Activated naive CD8-positive, alpha-beta T cell treated with anti-CD3 and anti-CD28 coated beads for 36 hours (primary cell): ENCODE data around the gene ADAMTS6. TPM values are rescaled to one million over a fixed set of nuclear protein-coding genes. Genes with fewer than 3 reads are reported as not detected.

Source experiments
- DNase-seq: peaks from one replicate; pipeline ENCODE4 v3.0.0; 2021
- H3K27ac Mint-ChIP-seq: one replicate; pipeline ENCODE4 v1.8.0; 2022; ENCODE audit warnings: mild to moderate bottlenecking, moderate library complexity, mixed read lengths
- H3K27me3 Mint-ChIP-seq: one replicate; pipeline ENCODE4 v1.8.0; 2022; ENCODE audit warnings: mild to moderate bottlenecking, mixed read lengths
- H3K36me3 Mint-ChIP-seq: one replicate; pipeline ENCODE4 v1.8.0; 2021; ENCODE audit warnings: mild to moderate bottlenecking, mixed read lengths
- H3K4me1 Mint-ChIP-seq: one replicate; pipeline ENCODE4 v1.8.0; 2021; ENCODE audit warnings: mixed read lengths
- H3K4me3 Mint-ChIP-seq: one replicate; pipeline ENCODE4 v1.8.0; 2022; ENCODE audit warnings: mild to moderate bottlenecking, moderate library complexity, mixed read lengths
- H3K9me3 Mint-ChIP-seq: one replicate; pipeline ENCODE4 v1.8.0; 2022; ENCODE audit warnings: mixed read lengths
- total RNA-seq, 2 experiments: library from RNA; stranded (reverse); gene quantifications; one replicate each; pipeline ENCODE4 v1.2.3, GENCODE V29; 2021

The ADAMTS6 gene
- total RNA-seq, 2 experiments from 2014 or later = 1.5 to 1.6 TPM

- no peak overlapping the region for H3K4me3 Mint-ChIP-seq
- H3K27me3 Mint-ChIP-seq = no peaks in the 10 kb centered on the region
- no peaks in the 10 kb centered on the region for H3K4me1 Mint-ChIP-seq
- H3K9me3 Mint-ChIP-seq = no peaks in the 10 kb centered on the region
- H3K27ac Mint-ChIP-seq = no peak overlapping the region
- H3K36me3 Mint-ChIP-seq = no peaks in the 10 kb centered on the region
- DNase-seq = no peak
Measured at GRCh38 chr5:65247594-65247993, 234.1 kb downstream of the ADAMTS6 start.

- no peaks in the 10 kb centered on the region for H3K36me3 Mint-ChIP-seq
- H3K9me3 Mint-ChIP-seq = no peaks in the 10 kb centered on the region
- H3K4me3 Mint-ChIP-seq = no peak overlapping the region
- H3K27ac Mint-ChIP-seq = no peak overlapping the region
- no peak for DNase-seq
- no peaks in the 10 kb centered on the region for H3K27me3 Mint-ChIP-seq
- no peaks in the 10 kb centered on the region for H3K4me1 Mint-ChIP-seq
Measured at GRCh38 chr5:65246741-65247140, 235.0 kb downstream of the ADAMTS6 start.

DNA sequence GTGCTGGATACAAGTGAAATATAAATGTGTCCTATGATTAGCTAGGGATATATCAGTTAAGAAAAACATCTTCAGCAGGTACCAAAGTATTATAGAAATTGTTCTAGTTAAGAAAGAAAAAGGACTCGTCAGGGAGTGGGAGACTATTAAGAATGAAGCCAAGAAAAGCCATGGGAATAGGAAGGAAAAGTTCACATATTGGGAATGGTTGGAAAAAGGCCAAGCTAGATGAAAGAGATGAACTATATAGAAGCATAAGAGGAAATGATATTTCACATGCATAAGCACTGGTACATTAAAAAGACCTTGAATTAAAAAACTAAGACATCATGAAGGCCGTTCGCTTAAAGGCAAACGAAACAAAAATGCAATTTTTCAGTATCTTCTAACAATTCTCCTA lies 237.7 kb downstream of the ADAMTS6 start:
- no peak overlapping the region for H3K4me3 Mint-ChIP-seq
- H3K9me3 Mint-ChIP-seq = no peaks in the 10 kb centered on the region
- no peaks in the 10 kb centered on the region for H3K27me3 Mint-ChIP-seq

DNA sequence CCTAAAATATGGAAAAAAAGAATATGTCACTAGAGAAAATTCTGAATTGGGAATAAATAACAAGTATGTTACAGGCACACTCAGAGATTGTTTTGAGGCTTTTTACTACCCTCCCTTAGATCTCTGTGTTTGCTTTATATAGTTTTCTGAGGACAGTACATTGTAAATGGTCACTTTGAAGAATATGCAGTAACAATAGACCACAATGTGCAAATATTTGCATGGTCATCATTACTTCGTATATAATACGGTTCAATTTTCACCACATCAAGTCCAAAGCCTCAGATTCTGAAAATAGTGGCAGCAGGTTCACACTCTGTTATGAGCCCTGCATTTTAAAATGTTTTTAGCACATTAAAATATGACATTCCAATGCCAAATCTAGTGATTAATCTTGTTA lies 238.6 kb downstream of the ADAMTS6 start:
- no peaks in the 10 kb centered on the region for H3K9me3 Mint-ChIP-seq
- DNase-seq = no peak
- no peaks in the 10 kb centered on the region for H3K27me3 Mint-ChIP-seq
- H3K4me1 Mint-ChIP-seq = no peaks in the 10 kb centered on the region
- H3K4me3 Mint-ChIP-seq = no peak overlapping the region
- peaks cover under 1% of the 10 kb centered on the region for H3K36me3 Mint-ChIP-seq
- H3K27ac Mint-ChIP-seq = no peak overlapping the region

More for the DNA sequence above, 237.7 kb downstream of the ADAMTS6 start:
- Mint-ChIP-seq H3K27ac (no peak overlapping the region), H3K4me1 (no peaks in the 10 kb centered on the region), H3K36me3 (no peaks in the 10 kb centered on the region)
- DNase-seq = no peak

- H3K36me3 Mint-ChIP-seq = peaks cover 28% of the 10 kb centered on the region
- H3K27me3 Mint-ChIP-seq = no peaks in the 10 kb centered on the region
- no peak overlapping the region for H3K27ac Mint-ChIP-seq
- no peak for DNase-seq
- peaks cover 19% of the 10 kb centered on the region for H3K9me3 Mint-ChIP-seq
- no peaks in the 10 kb centered on the region for H3K4me1 Mint-ChIP-seq
- H3K4me3 Mint-ChIP-seq = no peak overlapping the region
Measured at GRCh38 chr5:65229841-65230240, 251.9 kb downstream of the ADAMTS6 start.

- no peak overlapping the region for H3K27ac Mint-ChIP-seq
- no peaks in the 10 kb centered on the region for H3K36me3 Mint-ChIP-seq
- no peaks in the 10 kb centered on the region for H3K4me1 Mint-ChIP-seq
- H3K4me3 Mint-ChIP-seq = no peak overlapping the region
- H3K27me3 Mint-ChIP-seq = no peaks in the 10 kb centered on the region
- H3K9me3 Mint-ChIP-seq = no peaks in the 10 kb centered on the region
- no peak for DNase-seq
Measured at GRCh38 chr5:65213921-65214525, 267.7 kb downstream of the ADAMTS6 start.

DNA sequence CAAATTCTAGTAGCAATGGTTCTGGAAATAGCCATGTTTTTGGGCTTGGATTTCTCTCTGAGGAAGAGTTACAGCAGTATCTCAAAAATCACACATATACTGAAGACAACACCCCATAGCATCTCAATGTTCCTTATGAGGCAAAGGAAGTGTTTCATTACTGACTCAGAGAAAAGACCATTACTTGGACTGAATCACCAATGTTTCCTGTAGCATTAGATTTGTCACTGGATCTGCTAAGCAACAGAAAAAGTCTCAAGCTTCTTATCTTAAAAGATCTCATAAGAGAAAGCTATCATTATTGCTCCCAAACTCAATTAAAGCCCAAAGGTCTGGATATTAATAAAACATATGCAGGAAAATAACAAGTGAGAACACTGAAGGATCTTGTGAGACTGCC lies 272.4 kb downstream of the ADAMTS6 start:
- Mint-ChIP-seq H3K4me1 (no peaks in the 10 kb centered on the region), H3K4me3 (no peak overlapping the region), H3K27me3 (no peaks in the 10 kb centered on the region), H3K27ac (no peak overlapping the region), H3K9me3 (no peaks in the 10 kb centered on the region), H3K36me3 (no peaks in the 10 kb centered on the region)
- DNase-seq = no peak

GRCh38 chr5:65204966-65205365 lies 276.8 kb downstream of the ADAMTS6 start:
- no peak for DNase-seq
- H3K4me1 Mint-ChIP-seq = no peaks in the 10 kb centered on the region
- no peak overlapping the region for H3K4me3 Mint-ChIP-seq
- no peak overlapping the region for H3K27ac Mint-ChIP-seq
- no peaks in the 10 kb centered on the region for H3K9me3 Mint-ChIP-seq
- no peaks in the 10 kb centered on the region for H3K27me3 Mint-ChIP-seq
- peaks cover 2% of the 10 kb centered on the region for H3K36me3 Mint-ChIP-seq

DNA sequence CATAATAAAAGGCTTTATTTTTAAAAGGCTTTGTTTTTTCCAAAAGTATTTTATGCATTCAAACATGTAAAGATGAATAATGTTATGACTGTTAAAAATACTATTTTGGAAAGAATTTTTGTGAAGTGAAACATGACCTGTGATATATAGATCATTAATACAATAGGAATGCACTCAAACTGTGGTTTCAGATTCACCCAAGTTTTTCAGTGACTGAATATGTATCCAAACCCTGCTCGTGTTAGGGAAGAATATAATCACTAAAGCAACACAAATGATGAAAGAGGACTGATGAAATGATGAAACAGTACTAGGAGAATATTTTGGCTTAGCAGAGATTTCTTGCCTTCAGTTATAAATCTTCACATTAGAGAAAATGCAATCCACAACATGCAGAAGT lies 278.0 kb downstream of the ADAMTS6 start:
- Mint-ChIP-seq H3K4me1 (no peaks in the 10 kb centered on the region), H3K4me3 (no peak overlapping the region), H3K27ac (no peak overlapping the region), H3K9me3 (no peaks in the 10 kb centered on the region), H3K27me3 (no peaks in the 10 kb centered on the region), H3K36me3 (peaks cover 2% of the 10 kb centered on the region)
- DNase-seq = no peak

GRCh38 chr5:65199993-65200675 lies 281.6 kb downstream of the ADAMTS6 start:
- H3K9me3 Mint-ChIP-seq = no peaks in the 10 kb centered on the region
- H3K4me1 Mint-ChIP-seq = peaks cover 3% of the 10 kb centered on the region
- H3K36me3 Mint-ChIP-seq = peaks cover 2% of the 10 kb centered on the region
- no peak overlapping the region for H3K4me3 Mint-ChIP-seq
- no peak for DNase-seq
- no peaks in the 10 kb centered on the region for H3K27me3 Mint-ChIP-seq
- H3K27ac Mint-ChIP-seq = no peak overlapping the region

DNA sequence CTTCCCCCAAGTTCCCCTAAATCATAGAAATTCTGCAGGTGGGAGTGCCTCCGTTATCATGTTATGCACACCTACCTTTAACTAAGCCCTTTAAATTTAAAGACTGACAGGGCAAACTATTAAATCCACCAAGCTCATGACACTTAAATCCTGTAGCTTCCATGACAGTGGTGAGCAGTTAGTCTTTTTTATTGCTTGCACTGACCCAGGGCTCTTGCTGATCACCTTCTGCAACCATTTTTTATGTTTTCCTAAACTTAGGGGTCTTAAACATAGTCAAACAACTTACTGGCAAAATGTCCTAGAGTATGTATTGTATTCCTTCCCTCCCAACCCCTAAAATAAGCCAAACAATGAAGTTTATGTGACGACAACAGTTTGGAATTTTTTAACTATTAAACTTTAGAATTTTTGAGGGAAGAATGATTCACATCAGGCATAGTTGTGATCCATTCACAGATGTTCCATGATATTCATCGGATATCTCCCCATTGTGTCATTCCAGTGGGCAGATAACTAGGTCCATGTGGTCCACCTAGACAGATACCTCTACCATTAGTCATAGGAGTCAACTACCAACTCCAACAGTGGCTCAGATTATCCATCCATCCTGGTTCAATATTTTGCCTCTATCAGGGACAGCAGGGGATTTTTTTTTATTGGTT lies 283.1 kb downstream of the ADAMTS6 start:
- H3K9me3 Mint-ChIP-seq = no peaks in the 10 kb centered on the region

GRCh38 chr5:65197531-65198455 lies 283.9 kb downstream of the ADAMTS6 start:
- H3K36me3 Mint-ChIP-seq = peaks cover 2% of the 10 kb centered on the region
- no peak for DNase-seq
- H3K27ac Mint-ChIP-seq = no peak overlapping the region
- H3K9me3 Mint-ChIP-seq = no peaks in the 10 kb centered on the region
- H3K4me3 Mint-ChIP-seq = no peak overlapping the region
- H3K27me3 Mint-ChIP-seq = no peaks in the 10 kb centered on the region
- peaks cover 3% of the 10 kb centered on the region for H3K4me1 Mint-ChIP-seq

More for the DNA sequence above, 283.1 kb downstream of the ADAMTS6 start:
- peaks cover 2% of the 10 kb centered on the region for H3K36me3 Mint-ChIP-seq
- H3K27me3 Mint-ChIP-seq = no peaks in the 10 kb centered on the region
- peaks cover 3% of the 10 kb centered on the region for H3K4me1 Mint-ChIP-seq
- no peak overlapping the region for H3K4me3 Mint-ChIP-seq
- no peak for DNase-seq
- H3K27ac Mint-ChIP-seq = no peak overlapping the region

DNA sequence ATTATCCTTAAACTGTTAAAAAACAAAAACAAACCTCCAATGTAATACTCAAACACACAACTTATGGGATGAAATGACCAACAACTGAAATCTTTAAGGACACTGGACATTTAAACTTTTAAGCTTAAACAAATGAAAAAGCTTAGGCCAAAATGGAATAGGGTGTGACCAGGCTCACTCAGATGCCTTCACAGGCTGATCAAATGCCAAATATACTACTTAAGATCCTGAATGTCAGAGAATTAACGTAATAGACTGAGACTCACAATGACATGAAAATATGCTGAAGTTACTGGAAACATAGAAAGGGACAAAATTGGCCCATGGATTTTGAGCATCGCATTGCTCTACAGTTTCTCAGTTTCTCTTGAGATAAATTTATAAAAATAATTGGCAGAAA lies 286.8 kb downstream of the ADAMTS6 start:
- Mint-ChIP-seq H3K27me3 (no peaks in the 10 kb centered on the region), H3K4me1 (peaks cover 18% of the 10 kb centered on the region), H3K4me3 (no peak overlapping the region), H3K9me3 (no peaks in the 10 kb centered on the region), H3K27ac (no peak overlapping the region), H3K36me3 (no peaks in the 10 kb centered on the region)
- DNase-seq = no peak

DNA sequence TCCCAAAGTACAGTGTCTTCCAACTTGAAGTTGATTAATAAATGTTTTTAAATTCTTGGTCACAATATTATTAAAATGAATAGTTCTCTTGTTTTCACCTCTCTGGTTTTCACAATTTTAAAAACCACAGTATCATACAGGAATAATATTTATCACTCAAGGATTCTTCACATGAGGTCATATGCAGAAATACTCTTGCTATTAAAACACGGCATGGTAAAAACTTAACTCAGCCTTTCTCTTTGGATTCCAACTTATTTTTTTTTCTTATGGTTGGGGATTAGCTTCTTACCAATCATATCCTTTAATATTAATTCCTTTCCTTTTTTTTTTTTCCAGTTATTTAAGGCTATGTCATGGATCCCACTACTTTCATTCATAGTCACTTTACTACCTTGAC lies 289.4 kb downstream of the ADAMTS6 start:
- Mint-ChIP-seq H3K36me3 (no peaks in the 10 kb centered on the region), H3K27ac (no peak overlapping the region), H3K27me3 (no peaks in the 10 kb centered on the region), H3K9me3 (no peaks in the 10 kb centered on the region), H3K4me3 (no peak overlapping the region), H3K4me1 (peaks cover 23% of the 10 kb centered on the region)
- DNase-seq = no peak

DNA sequence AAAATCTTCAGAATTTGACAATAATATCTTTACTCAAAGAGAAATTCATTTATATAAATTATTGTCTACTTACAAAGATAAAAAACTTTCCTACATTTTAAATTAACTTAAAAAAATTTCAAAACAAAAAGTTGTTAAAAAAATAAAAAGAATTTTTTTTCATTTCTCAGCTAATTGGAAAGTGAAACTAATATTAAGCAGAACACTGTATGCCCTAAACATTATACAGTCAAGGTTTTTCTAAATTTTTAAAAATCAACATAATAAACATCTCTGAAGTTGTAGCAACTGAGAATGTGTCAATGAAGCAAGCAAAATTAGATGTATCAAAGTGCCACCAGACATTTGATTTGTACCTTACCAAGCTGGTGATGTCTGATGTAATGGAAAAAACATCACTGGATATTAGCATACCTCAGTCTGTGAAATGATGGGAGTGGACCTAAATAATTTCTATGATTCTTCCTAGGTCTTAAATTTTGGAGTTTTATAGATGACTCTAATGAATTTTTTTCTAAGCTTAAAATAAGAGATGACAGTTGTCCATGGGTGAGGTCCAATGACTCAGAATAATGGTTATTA lies 290.1 kb downstream of the ADAMTS6 start:
- DNase-seq = no peak
- Mint-ChIP-seq H3K36me3 (no peaks in the 10 kb centered on the region), H3K27me3 (no peaks in the 10 kb centered on the region), H3K4me3 (no peak overlapping the region), H3K27ac (no peak overlapping the region), H3K4me1 (peaks cover 23% of the 10 kb centered on the region), H3K9me3 (no peaks in the 10 kb centered on the region)
